HepG2 (cell line): ENCODE results near the gene RCAN2.

Experiments used
- ARID2 ChIP-seq: sonication (generic); formaldehyde crosslinking; IDR thresholded peaks from 2 replicates; pipeline ENCODE4 v1.8.1; 2022; ENCODE audit warnings: mild to moderate bottlenecking, missing genetic modification reagents, borderline replicate concordance
- FOXK2 ChIP-seq: fragments of 450-650 bp; IDR thresholded peaks from 2 replicates; pipeline ENCODE4 v1.6.1; 2016
- GABPA ChIP-seq, 2 experiments: IDR thresholded peaks; 2 replicates each; pipeline ENCODE4 v1.6.1; 2011 to 2016; ENCODE audit warnings: low read depth in 2 of 2, low read length in 1 of 2, missing biosample characterization in 1 of 2, missing genetic modification characterization in 1 of 2
- GABPB1 ChIP-seq: IDR thresholded peaks from 2 replicates; pipeline ENCODE4 v1.6.1; 2016; ENCODE audit warnings: mild to moderate bottlenecking, missing genetic modification reagents, moderate library complexity, missing compliant biosample characterization
- RAD21 ChIP-seq: fragments of 450-650 bp; formaldehyde crosslinking; IDR thresholded peaks from 2 replicates; pipeline ENCODE4 v1.5.0; 2020; ENCODE audit warnings: mild to moderate bottlenecking
- TF ChIP-seq, protein P1 (sequence below): sonication (generic); formaldehyde crosslinking; IDR thresholded peaks from 2 replicates; pipeline ENCODE4 v1.8.0; 2022; ENCODE audit warnings: mild to moderate bottlenecking, missing genetic modification reagents; ENCODE audit not compliant: insufficient replicate concordance
- TF ChIP-seq, protein P2 (sequence below): sonication (generic); formaldehyde crosslinking; IDR thresholded peaks from 2 replicates; pipeline ENCODE4 v1.4.0; 2020; ENCODE audit warnings: missing genetic modification reagents
- TF ChIP-seq, protein P3 (sequence below): sonication (generic); formaldehyde crosslinking; IDR thresholded peaks from 2 replicates; pipeline ENCODE4 v1.5.0; 2020; ENCODE audit warnings: mild to moderate bottlenecking, missing genetic modification reagents, moderate library complexity
- TF ChIP-seq, protein P4 (sequence below): sonication (generic); formaldehyde crosslinking; IDR thresholded peaks from 2 replicates; pipeline ENCODE4 v1.4.0; 2020; ENCODE audit warnings: missing genetic modification reagents
- TF ChIP-seq, protein P5 (sequence below): IDR thresholded peaks from 2 replicates; pipeline ENCODE4 v1.6.1; 2016; ENCODE audit warnings: low read depth, missing genetic modification reagents, missing compliant biosample characterization
- TF ChIP-seq, protein P6 (sequence below): sonication (generic); formaldehyde crosslinking; IDR thresholded peaks from 2 replicates; pipeline ENCODE4 v1.5.0; 2020; ENCODE audit warnings: mild to moderate bottlenecking, missing genetic modification reagents

DNA sequence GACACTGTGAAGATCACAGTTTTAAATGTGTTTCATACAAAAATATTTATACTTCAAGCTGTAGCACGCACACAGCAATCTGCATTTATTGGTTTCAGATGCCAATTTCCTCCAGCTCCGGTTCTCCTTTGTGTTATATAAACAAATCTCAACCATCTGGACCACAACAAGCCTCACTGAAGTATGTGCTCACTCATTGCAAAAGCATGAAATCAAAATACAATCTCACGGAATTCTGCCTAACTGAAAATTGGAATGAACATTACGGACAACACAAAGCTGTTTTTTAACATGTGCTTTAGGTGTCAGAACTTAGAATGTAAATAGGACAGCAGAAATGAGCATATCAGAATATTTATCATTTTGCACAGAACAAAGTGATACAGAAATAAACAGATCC, 38.0 kb downstream of the RCAN2 start:
- TF ChIP-seq FOXK2 (no peak), RAD21 (CRISPR knock-in tag) (no peak), GABPA (IDR thresholded peaks at IDR 0.05; ENCODE audit: low read depth, low read length) (no peak), GABPA (CRISPR knock-in tag; IDR thresholded peaks at IDR 0.05; ENCODE audit: low read depth) (no peak), ARID2 (CRISPR knock-in tag) (no peak), GABPB1 (CRISPR knock-in tag) (no peak)
- TF ChIP-seq, protein P1, sequence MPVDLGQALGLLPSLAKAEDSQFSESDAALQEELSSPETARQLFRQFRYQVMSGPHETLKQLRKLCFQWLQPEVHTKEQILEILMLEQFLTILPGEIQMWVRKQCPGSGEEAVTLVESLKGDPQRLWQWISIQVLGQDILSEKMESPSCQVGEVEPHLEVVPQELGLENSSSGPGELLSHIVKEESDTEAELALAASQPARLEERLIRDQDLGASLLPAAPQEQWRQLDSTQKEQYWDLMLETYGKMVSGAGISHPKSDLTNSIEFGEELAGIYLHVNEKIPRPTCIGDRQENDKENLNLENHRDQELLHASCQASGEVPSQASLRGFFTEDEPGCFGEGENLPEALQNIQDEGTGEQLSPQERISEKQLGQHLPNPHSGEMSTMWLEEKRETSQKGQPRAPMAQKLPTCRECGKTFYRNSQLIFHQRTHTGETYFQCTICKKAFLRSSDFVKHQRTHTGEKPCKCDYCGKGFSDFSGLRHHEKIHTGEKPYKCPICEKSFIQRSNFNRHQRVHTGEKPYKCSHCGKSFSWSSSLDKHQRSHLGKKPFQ (CRISPR knock-in tag), result no peak
- TF ChIP-seq, protein P2, sequence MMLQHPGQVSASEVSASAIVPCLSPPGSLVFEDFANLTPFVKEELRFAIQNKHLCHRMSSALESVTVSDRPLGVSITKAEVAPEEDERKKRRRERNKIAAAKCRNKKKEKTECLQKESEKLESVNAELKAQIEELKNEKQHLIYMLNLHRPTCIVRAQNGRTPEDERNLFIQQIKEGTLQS, result no peak
- TF ChIP-seq, protein P3, sequence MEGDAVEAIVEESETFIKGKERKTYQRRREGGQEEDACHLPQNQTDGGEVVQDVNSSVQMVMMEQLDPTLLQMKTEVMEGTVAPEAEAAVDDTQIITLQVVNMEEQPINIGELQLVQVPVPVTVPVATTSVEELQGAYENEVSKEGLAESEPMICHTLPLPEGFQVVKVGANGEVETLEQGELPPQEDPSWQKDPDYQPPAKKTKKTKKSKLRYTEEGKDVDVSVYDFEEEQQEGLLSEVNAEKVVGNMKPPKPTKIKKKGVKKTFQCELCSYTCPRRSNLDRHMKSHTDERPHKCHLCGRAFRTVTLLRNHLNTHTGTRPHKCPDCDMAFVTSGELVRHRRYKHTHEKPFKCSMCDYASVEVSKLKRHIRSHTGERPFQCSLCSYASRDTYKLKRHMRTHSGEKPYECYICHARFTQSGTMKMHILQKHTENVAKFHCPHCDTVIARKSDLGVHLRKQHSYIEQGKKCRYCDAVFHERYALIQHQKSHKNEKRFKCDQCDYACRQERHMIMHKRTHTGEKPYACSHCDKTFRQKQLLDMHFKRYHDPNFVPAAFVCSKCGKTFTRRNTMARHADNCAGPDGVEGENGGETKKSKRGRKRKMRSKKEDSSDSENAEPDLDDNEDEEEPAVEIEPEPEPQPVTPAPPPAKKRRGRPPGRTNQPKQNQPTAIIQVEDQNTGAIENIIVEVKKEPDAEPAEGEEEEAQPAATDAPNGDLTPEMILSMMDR (CRISPR knock-in tag), result no peak
- TF ChIP-seq, protein P4, sequence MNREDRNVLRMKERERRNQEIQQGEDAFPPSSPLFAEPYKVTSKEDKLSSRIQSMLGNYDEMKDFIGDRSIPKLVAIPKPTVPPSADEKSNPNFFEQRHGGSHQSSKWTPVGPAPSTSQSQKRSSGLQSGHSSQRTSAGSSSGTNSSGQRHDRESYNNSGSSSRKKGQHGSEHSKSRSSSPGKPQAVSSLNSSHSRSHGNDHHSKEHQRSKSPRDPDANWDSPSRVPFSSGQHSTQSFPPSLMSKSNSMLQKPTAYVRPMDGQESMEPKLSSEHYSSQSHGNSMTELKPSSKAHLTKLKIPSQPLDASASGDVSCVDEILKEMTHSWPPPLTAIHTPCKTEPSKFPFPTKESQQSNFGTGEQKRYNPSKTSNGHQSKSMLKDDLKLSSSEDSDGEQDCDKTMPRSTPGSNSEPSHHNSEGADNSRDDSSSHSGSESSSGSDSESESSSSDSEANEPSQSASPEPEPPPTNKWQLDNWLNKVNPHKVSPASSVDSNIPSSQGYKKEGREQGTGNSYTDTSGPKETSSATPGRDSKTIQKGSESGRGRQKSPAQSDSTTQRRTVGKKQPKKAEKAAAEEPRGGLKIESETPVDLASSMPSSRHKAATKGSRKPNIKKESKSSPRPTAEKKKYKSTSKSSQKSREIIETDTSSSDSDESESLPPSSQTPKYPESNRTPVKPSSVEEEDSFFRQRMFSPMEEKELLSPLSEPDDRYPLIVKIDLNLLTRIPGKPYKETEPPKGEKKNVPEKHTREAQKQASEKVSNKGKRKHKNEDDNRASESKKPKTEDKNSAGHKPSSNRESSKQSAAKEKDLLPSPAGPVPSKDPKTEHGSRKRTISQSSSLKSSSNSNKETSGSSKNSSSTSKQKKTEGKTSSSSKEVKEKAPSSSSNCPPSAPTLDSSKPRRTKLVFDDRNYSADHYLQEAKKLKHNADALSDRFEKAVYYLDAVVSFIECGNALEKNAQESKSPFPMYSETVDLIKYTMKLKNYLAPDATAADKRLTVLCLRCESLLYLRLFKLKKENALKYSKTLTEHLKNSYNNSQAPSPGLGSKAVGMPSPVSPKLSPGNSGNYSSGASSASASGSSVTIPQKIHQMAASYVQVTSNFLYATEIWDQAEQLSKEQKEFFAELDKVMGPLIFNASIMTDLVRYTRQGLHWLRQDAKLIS (CRISPR knock-in tag), result no peak
- TF ChIP-seq, protein P5, sequence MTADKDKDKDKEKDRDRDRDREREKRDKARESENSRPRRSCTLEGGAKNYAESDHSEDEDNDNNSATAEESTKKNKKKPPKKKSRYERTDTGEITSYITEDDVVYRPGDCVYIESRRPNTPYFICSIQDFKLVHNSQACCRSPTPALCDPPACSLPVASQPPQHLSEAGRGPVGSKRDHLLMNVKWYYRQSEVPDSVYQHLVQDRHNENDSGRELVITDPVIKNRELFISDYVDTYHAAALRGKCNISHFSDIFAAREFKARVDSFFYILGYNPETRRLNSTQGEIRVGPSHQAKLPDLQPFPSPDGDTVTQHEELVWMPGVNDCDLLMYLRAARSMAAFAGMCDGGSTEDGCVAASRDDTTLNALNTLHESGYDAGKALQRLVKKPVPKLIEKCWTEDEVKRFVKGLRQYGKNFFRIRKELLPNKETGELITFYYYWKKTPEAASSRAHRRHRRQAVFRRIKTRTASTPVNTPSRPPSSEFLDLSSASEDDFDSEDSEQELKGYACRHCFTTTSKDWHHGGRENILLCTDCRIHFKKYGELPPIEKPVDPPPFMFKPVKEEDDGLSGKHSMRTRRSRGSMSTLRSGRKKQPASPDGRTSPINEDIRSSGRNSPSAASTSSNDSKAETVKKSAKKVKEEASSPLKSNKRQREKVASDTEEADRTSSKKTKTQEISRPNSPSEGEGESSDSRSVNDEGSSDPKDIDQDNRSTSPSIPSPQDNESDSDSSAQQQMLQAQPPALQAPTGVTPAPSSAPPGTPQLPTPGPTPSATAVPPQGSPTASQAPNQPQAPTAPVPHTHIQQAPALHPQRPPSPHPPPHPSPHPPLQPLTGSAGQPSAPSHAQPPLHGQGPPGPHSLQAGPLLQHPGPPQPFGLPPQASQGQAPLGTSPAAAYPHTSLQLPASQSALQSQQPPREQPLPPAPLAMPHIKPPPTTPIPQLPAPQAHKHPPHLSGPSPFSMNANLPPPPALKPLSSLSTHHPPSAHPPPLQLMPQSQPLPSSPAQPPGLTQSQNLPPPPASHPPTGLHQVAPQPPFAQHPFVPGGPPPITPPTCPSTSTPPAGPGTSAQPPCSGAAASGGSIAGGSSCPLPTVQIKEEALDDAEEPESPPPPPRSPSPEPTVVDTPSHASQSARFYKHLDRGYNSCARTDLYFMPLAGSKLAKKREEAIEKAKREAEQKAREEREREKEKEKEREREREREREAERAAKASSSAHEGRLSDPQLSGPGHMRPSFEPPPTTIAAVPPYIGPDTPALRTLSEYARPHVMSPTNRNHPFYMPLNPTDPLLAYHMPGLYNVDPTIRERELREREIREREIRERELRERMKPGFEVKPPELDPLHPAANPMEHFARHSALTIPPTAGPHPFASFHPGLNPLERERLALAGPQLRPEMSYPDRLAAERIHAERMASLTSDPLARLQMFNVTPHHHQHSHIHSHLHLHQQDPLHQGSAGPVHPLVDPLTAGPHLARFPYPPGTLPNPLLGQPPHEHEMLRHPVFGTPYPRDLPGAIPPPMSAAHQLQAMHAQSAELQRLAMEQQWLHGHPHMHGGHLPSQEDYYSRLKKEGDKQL, result no peak
- TF ChIP-seq, protein P6, sequence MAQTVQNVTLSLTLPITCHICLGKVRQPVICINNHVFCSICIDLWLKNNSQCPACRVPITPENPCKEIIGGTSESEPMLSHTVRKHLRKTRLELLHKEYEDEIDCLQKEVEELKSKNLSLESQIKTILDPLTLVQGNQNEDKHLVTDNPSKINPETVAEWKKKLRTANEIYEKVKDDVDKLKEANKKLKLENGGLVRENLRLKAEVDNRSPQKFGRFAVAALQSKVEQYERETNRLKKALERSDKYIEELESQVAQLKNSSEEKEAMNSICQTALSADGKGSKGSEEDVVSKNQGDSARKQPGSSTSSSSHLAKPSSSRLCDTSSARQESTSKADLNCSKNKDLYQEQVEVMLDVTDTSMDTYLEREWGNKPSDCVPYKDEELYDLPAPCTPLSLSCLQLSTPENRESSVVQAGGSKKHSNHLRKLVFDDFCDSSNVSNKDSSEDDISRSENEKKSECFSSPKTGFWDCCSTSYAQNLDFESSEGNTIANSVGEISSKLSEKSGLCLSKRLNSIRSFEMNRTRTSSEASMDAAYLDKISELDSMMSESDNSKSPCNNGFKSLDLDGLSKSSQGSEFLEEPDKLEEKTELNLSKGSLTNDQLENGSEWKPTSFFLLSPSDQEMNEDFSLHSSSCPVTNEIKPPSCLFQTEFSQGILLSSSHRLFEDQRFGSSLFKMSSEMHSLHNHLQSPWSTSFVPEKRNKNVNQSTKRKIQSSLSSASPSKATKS (CRISPR knock-in tag), result no peak
